Stimulated activated naive CD8-positive, alpha-beta T cell treated with anti-CD3 and anti-CD28 coated beads, Interleukin-15, Interleukin-2, amounts not matched to agents 100 U/mL and 50 U/mL, for 24 hours (primary cell): ENCODE measurements around the gene CCDC24.

Source experiments
- ATAC-seq: fragments of 150-1000 bp; cut with Tn5 transposase; one replicate; pipeline ENCODE4 v1.10.0; 2021
- DNase-seq: peaks from one replicate; pipeline ENCODE4 v3.0.0; 2021

CCDC24 gene

DNA sequence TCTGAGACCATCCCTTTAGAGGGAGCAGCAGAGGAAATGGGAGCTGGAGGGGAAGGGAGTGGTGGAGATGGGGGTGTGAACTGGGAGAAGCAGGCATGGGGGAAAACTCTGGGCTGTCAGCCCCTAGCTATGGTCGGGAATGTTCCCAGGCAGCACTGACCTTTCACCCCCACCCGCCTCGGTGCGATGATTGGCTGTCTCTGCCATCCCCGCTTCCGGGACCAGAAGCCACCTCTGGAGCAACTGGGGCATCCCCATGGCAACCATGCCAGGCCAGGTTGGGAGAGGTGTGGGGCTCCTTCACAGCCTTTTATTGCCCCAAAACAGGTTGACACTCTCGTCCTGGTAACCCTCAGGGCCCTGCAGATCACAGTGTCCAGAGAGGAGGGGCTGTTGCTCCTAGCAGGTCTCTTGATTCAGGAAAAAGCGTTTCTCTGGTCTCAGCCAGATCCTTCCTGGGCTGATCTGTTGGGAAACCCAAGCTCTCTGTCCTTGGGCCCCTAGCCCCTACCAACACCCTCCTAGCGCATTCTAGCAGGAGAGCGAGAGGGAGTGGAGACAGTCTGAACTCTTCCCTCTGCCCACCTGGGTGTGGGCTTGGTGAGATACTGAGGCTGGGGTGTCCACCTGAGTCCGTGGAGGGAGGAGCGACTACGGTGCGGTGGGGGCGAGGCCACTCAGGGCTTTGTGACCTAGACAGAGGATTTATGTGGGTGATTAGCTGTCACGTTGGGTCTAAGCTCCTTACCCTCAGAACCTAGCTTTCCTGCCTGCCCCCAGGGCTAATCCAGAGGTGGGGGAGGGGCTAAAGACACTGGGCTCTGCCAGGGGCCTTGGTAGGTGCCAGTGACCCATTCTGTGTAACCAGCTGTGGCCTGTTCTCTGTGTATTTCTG, 52.0 kb downstream of the CCDC24 start:
- ATAC-seq (no peak), DNase-seq (no peak)

DNA sequence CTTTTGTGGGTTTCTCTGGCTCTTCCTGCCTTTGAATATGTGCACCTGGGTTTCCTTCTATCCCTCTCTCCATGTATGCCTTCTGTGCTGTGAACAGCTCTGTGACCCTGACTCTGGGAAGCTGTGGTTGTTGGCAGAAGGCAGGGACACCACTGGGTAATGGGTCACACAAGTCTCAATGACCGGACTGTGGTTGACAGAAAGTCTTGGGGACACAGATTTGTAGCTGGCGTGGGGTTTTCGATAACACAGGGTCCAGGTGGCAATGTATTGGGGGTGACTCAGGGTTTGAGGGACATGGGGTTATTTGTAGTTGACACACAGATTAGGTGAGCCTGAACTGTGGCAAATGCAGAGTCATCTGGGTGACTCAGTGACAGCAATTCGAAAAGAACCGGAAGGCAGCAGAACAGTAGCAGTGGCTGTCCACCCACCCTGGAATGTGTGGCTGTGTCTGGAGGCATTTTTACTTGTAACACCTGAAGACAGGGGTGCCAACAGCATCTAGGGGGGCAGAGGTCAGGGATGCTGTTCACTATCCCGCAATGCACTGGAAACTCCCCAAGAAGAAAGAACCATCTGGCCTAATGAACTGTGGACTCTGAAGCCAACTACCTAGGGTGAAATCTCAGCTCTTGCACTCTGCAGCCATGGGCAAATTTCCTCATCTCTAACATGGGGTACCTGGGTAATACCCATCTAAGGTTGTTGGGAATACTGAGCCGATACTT, 52.8 kb downstream of the CCDC24 start:
- DNase-seq (no peak), ATAC-seq (no peak)

DNA sequence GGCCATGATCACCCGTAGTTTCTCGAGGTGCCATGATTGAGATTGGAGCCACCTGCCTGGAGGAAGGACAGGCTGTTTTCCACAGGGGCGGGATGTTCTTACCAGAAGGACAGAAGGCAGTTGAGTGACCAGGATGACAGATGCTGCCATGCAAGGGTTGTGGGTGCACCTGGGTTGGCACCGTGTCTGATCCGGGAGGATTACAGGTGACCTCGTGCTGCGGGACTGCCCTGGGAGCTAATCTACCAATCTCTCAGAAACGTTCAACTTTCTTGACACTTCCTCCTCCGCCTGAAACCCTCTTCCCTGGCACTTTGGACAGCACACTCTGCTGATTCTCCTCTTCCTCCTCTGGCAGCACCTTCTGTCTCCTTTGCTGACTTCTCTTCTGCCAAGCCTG, 53.7 kb downstream of the CCDC24 start:
- no peak for ATAC-seq

More for the DNA sequence above, 53.7 kb downstream of the CCDC24 start:
- DNase-seq = no peak
